Measurements from ENCODE around the gene RHOT1.
"Not testable (repeated sequence)": the region's sequence is repeated elsewhere in the genome, so short reads cannot be mapped to it uniquely, and the experiment has no call there.

RHOT1 gene

GRCh38 chr17:32112416-32112815 lies 29.9 kb upstream of the RHOT1 start:
- Mint-ChIP-seq H3K27me3 (peaks cover 7% of the 10 kb centered on the region), H3K4me1 (peaks cover 6% of the 10 kb centered on the region), H3K9me3 (no peaks in the 10 kb centered on the region), H3K4me3 (no peak overlapping the region), H3K36me3 (ENCODE audit: insufficient read depth) (no peaks in the 10 kb centered on the region), H3K27ac (ENCODE audit: low read depth) (no peak overlapping the region)
- DNase-seq (ENCODE audit: low spot score in 2 of 2) = no peak
- ATAC-seq (replicated peaks; ENCODE audit: extremely low read depth, poor library complexity, severe bottlenecking) = no peak

- Mint-ChIP-seq H3K27me3 (peaks cover 20% of the 10 kb centered on the region), H3K4me1 (peaks cover 6% of the 10 kb centered on the region), H3K27ac (ENCODE audit: low read depth) (no peak overlapping the region), H3K9me3 (no peaks in the 10 kb centered on the region), H3K4me3 (no peak overlapping the region), H3K36me3 (ENCODE audit: insufficient read depth) (no peaks in the 10 kb centered on the region)
- no peak for DNase-seq (ENCODE audit: low spot score in 2 of 2)
- no peak for ATAC-seq (replicated peaks; ENCODE audit: extremely low read depth, poor library complexity, severe bottlenecking)
These were observed 27.8 kb upstream of the RHOT1 start for GRCh38 chr17:32114536-32114935.

GRCh38 chr17:32115546-32115945 lies 26.8 kb upstream of the RHOT1 start:
- not testable (repeated sequence) for ATAC-seq (replicated peaks; ENCODE audit: extremely low read depth, poor library complexity, severe bottlenecking)

GRCh38 chr17:32116937-32117336 lies 25.4 kb upstream of the RHOT1 start:
- Mint-ChIP-seq H3K4me3 (no peak overlapping the region), H3K4me1 (no peaks in the 10 kb centered on the region), H3K9me3 (no peaks in the 10 kb centered on the region)

More at GRCh38 chr17:32115546-32115945, 26.8 kb upstream of the RHOT1 start:
- H3K27me3 Mint-ChIP-seq = peaks cover 20% of the 10 kb centered on the region
- not testable (repeated sequence) for H3K9me3 Mint-ChIP-seq; H3K36me3 Mint-ChIP-seq (ENCODE audit: insufficient read depth); H3K4me1 Mint-ChIP-seq; DNase-seq (ENCODE audit: low spot score in 2 of 2); H3K27ac Mint-ChIP-seq (ENCODE audit: low read depth); H3K4me3 Mint-ChIP-seq

GRCh38 chr17:32117399-32117798 lies 24.9 kb upstream of the RHOT1 start:
- ATAC-seq (replicated peaks; ENCODE audit: extremely low read depth, poor library complexity, severe bottlenecking) (no peak), DNase-seq (ENCODE audit: low spot score in 2 of 2) (no peak)
- no peak overlapping the region for H3K4me3 Mint-ChIP-seq

More at GRCh38 chr17:32116937-32117336, 25.4 kb upstream of the RHOT1 start:
- Mint-ChIP-seq H3K27ac (ENCODE audit: low read depth) (no peak overlapping the region), H3K27me3 (peaks cover 20% of the 10 kb centered on the region), H3K36me3 (ENCODE audit: insufficient read depth) (no peaks in the 10 kb centered on the region)
- no peak for DNase-seq (ENCODE audit: low spot score in 2 of 2)
- no peak for ATAC-seq (replicated peaks; ENCODE audit: extremely low read depth, poor library complexity, severe bottlenecking)

GRCh38 chr17:32118088-32118487 lies 24.2 kb upstream of the RHOT1 start:
- ATAC-seq (replicated peaks; ENCODE audit: extremely low read depth, poor library complexity, severe bottlenecking); H3K4me3 Mint-ChIP-seq: not testable (repeated sequence)
- H3K27me3 Mint-ChIP-seq = peaks cover 20% of the 10 kb centered on the region

More at GRCh38 chr17:32117399-32117798, 24.9 kb upstream of the RHOT1 start:
- no peaks in the 10 kb centered on the region for H3K9me3 Mint-ChIP-seq
- no peak overlapping the region for H3K27ac Mint-ChIP-seq (ENCODE audit: low read depth)
- H3K4me1 Mint-ChIP-seq = no peaks in the 10 kb centered on the region
- H3K36me3 Mint-ChIP-seq (ENCODE audit: insufficient read depth) = no peaks in the 10 kb centered on the region
- peaks cover 20% of the 10 kb centered on the region for H3K27me3 Mint-ChIP-seq

GRCh38 chr17:32118835-32119234 lies 23.5 kb upstream of the RHOT1 start:
- Mint-ChIP-seq H3K4me3 (no peak overlapping the region), H3K4me1 (no peaks in the 10 kb centered on the region), H3K36me3 (ENCODE audit: insufficient read depth) (no peaks in the 10 kb centered on the region), H3K9me3 (no peaks in the 10 kb centered on the region), H3K27ac (ENCODE audit: low read depth) (no peak overlapping the region), H3K27me3 (peaks cover 20% of the 10 kb centered on the region)
- no peak for DNase-seq (ENCODE audit: low spot score in 2 of 2)
- no peak for ATAC-seq (replicated peaks; ENCODE audit: extremely low read depth, poor library complexity, severe bottlenecking)

More at GRCh38 chr17:32118088-32118487, 24.2 kb upstream of the RHOT1 start:
- not testable (repeated sequence) for H3K36me3 Mint-ChIP-seq (ENCODE audit: insufficient read depth); H3K4me1 Mint-ChIP-seq; H3K9me3 Mint-ChIP-seq; DNase-seq (ENCODE audit: low spot score in 2 of 2); H3K27ac Mint-ChIP-seq (ENCODE audit: low read depth)

GRCh38 chr17:32120141-32120540 lies 22.2 kb upstream of the RHOT1 start:
- Mint-ChIP-seq H3K27ac (ENCODE audit: low read depth) (no peak overlapping the region), H3K4me3 (no peak overlapping the region), H3K27me3 (peaks cover 20% of the 10 kb centered on the region), H3K4me1 (no peaks in the 10 kb centered on the region), H3K36me3 (ENCODE audit: insufficient read depth) (no peaks in the 10 kb centered on the region), H3K9me3 (no peaks in the 10 kb centered on the region)
- ATAC-seq (replicated peaks; ENCODE audit: extremely low read depth, poor library complexity, severe bottlenecking) (no peak), DNase-seq (ENCODE audit: low spot score in 2 of 2) (no peak)

- Mint-ChIP-seq H3K4me1 (no peaks in the 10 kb centered on the region), H3K36me3 (ENCODE audit: insufficient read depth) (no peaks in the 10 kb centered on the region), H3K9me3 (no peaks in the 10 kb centered on the region), H3K27ac (ENCODE audit: low read depth) (no peak overlapping the region), H3K4me3 (no peak overlapping the region), H3K27me3 (peaks cover 20% of the 10 kb centered on the region)
- no peak for DNase-seq (ENCODE audit: low spot score in 2 of 2)
- no peak for ATAC-seq (replicated peaks; ENCODE audit: extremely low read depth, poor library complexity, severe bottlenecking)
These were observed 21.6 kb upstream of the RHOT1 start for GRCh38 chr17:32120716-32121115.

- Mint-ChIP-seq H3K27ac (ENCODE audit: low read depth) (no peak overlapping the region), H3K27me3 (no peaks in the 10 kb centered on the region), H3K9me3 (no peaks in the 10 kb centered on the region), H3K4me3 (no peak overlapping the region), H3K4me1 (peaks cover 14% of the 10 kb centered on the region), H3K36me3 (ENCODE audit: insufficient read depth) (peaks cover 6% of the 10 kb centered on the region)
- ATAC-seq (replicated peaks; ENCODE audit: extremely low read depth, poor library complexity, severe bottlenecking) = no peak
- no peak for DNase-seq (ENCODE audit: low spot score in 2 of 2)
These were observed 18.5 kb upstream of the RHOT1 start for GRCh38 chr17:32123782-32124181.

GRCh38 chr17:32124985-32125847 lies 17.1 kb upstream of the RHOT1 start:
- no peaks in the 10 kb centered on the region for H3K27me3 Mint-ChIP-seq
- H3K4me1 Mint-ChIP-seq = peaks cover 15% of the 10 kb centered on the region
- H3K4me3 Mint-ChIP-seq = no peak overlapping the region
- no peak overlapping the region for H3K27ac Mint-ChIP-seq (ENCODE audit: low read depth)
- H3K9me3 Mint-ChIP-seq = no peaks in the 10 kb centered on the region
- DNase-seq (ENCODE audit: low spot score in 2 of 2) (no peak), ATAC-seq (replicated peaks; ENCODE audit: extremely low read depth, poor library complexity, severe bottlenecking) (no peak)
- H3K36me3 Mint-ChIP-seq (ENCODE audit: insufficient read depth) = peaks cover 6% of the 10 kb centered on the region

GRCh38 chr17:32125848-32126153 lies 16.5 kb upstream of the RHOT1 start:
- H3K27ac Mint-ChIP-seq (ENCODE audit: low read depth) = no peak overlapping the region
- H3K36me3 Mint-ChIP-seq (ENCODE audit: insufficient read depth) = peaks cover 6% of the 10 kb centered on the region
- no peak for ATAC-seq (replicated peaks; ENCODE audit: extremely low read depth, poor library complexity, severe bottlenecking)
- no peak overlapping the region for H3K4me3 Mint-ChIP-seq
- H3K27me3 Mint-ChIP-seq = no peaks in the 10 kb centered on the region
- H3K9me3 Mint-ChIP-seq = no peaks in the 10 kb centered on the region
- H3K4me1 Mint-ChIP-seq = peaks cover 15% of the 10 kb centered on the region
- no peak for DNase-seq (ENCODE audit: low spot score in 2 of 2)

- no peaks in the 10 kb centered on the region for H3K9me3 Mint-ChIP-seq
- H3K36me3 Mint-ChIP-seq (ENCODE audit: insufficient read depth) = peaks cover 6% of the 10 kb centered on the region
- no peak for ATAC-seq (replicated peaks; ENCODE audit: extremely low read depth, poor library complexity, severe bottlenecking)
- no peaks in the 10 kb centered on the region for H3K27me3 Mint-ChIP-seq
- peaks cover 15% of the 10 kb centered on the region for H3K4me1 Mint-ChIP-seq
- H3K4me3 Mint-ChIP-seq = peak overlapping the region; percentile 96
- H3K27ac Mint-ChIP-seq (ENCODE audit: low read depth) = no peak overlapping the region
- DNase-seq (ENCODE audit: low spot score in 2 of 2) = no peak
These were observed 16.0 kb upstream of the RHOT1 start for GRCh38 chr17:32126325-32126724.
